Stimulated activated CD4-positive, alpha-beta T cell treated with anti-CD3 and anti-CD28 coated beads, Interleukin-1b, Interleukin-23, amount 100 ng/mL, for 1 hour (primary cell): ENCODE measurements around the gene CBX4.

Experiments used
- DNase-seq, 2 donors: peaks; one replicate each; pipeline ENCODE4 v3.0.0-alpha.2; 2020; ENCODE audit warnings: low read depth in 2 of 2

Gene CBX4

DNA sequence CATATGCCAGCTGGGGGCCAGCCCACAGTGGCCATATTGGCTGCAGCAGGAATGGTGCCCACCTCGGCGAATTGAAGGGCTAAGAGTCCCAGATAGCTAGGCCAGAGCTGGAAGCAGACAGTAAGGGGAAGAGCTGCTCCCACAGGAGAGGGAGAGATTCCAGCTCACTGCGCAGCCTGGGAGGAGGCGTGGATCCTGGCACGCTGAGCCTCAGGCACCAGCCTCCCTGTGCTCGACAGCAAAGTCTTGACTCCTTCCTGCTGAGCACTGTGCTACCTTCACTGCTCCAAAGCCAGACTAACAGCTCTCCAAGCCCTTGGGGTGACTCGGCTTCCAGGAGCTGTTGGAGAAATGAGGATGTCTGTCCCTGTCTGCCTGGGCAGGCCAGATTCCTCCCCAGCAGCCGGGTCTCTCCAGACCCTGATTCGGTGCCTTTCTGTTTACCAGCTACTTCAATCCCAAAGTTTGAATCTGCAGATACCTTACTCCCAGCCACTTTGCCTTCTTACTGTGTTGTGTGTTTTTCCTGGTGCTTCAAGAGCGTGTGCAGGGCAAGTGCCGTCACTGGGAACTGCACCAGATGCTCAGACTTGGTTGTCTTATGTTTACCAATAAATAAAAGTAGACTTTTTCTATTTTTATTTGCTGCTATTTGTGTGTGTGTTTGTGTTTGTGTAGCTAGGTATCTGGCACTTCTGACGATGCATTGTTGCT, 52.2 kb downstream of the CBX4 start:
- DNase-seq: no peak

GRCh38 chr17:79785900-79786810, 53.1 kb downstream of the CBX4 start:
- DNase-seq: no peak

DNA sequence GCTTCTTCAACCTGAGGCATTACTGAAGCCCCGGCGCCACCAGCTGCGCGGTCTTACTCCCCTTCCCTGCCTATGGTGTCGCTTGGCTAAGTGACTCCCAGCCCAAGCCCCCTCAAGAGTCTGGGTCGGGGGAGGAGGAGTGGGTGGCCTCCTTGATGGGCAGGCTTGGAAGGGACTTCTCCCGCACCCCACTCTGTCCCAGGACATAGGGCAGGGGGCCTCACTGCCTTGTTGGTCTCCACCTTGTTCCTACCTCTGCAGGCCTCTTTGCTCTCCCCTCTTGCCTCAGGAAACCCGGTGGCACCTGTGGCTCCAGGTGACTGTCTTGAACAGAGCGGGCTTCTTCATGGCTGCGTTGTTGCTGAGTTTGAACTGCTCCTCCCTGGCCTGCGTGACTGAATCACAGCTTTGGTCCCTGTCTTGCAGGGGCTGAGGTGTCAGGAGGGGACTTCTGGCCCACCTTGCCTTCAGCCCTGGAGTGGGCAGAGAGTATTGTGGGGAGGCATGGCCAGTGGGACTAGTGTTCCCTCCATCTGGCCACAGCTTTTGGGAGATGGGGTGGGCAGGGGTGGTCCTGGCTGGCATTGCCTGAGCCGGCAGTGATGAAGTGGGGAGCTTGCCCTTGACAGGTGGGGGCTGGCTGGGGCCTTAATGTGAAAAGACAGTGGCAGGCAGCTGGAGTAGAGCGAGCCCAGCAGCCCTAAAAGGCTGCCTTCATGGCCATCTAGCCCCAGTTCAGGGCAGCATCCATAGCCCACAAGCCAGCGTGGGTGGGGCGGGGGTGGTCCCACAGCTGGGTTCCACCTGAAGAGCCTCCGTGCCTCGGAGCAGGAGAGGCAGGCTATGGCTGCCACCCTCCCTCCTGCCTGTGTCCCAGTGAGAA, 54.0 kb downstream of the CBX4 start:
- DNase-seq: no peak

DNA sequence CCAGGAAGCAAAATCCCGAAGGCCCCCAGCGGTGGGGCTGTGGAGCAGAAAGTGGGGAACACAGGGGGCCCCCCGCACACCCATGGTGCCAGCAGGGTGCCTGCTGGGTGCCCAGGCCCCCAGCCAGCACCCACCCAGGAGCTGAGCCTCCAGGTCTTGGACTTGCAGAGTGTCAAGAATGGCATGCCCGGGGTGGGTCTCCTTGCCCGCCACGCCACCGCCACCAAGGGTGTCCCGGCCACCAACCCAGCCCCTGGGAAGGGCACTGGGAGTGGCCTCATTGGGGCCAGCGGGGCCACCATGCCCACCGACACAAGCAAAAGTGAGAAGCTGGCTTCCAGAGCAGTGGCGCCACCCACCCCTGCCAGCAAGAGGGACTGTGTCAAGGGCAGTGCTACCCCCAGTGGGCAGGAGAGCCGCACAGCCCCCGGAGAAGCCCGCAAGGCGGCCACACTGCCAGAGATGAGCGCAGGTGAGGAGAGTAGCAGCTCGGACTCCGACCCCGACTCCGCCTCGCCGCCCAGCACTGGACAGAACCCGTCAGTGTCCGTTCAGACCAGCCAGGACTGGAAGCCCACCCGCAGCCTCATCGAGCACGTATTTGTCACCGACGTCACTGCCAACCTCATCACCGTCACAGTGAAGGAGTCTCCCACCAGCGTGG, 54.8 kb downstream of the CBX4 start:
- no peak for DNase-seq

- no peak for DNase-seq
Measured at GRCh38 chr17:79783891-79784290, 55.3 kb downstream of the CBX4 start.
